HG02798 (cell line): ENCODE data around the gene PIPOX.

Source experiments
- ATAC-seq: cut with Tn5 transposase; IDR thresholded peaks from one replicate; pipeline ENCODE4 v1.9.1; 2021; ENCODE audit warnings: mild to moderate bottlenecking; ENCODE audit not compliant: unreplicated experiment, poor library complexity

Gene PIPOX

GRCh38 chr17:29093090-29093871, 50.3 kb downstream of the PIPOX start:
- no peak for ATAC-seq

- no peak for ATAC-seq
Measured at GRCh38 chr17:29094101-29094708, 51.3 kb downstream of the PIPOX start.

GRCh38 chr17:29095439-29095838, 52.5 kb downstream of the PIPOX start:
- no peak for ATAC-seq

- ATAC-seq, result no peak
Measured at GRCh38 chr17:29096094-29096493, 53.2 kb downstream of the PIPOX start.

GRCh38 chr17:29099527-29099926, 56.6 kb downstream of the PIPOX start:
- ATAC-seq, result no peak

GRCh38 chr17:29100296-29100695, 57.4 kb downstream of the PIPOX start:
- ATAC-seq, result no peak

- no peak for ATAC-seq
Measured at GRCh38 chr17:29102046-29102445, 59.1 kb downstream of the PIPOX start.

- ATAC-seq, result no peak
Measured at GRCh38 chr17:29102741-29103181, 59.8 kb downstream of the PIPOX start.

GRCh38 chr17:29103341-29103740, 60.4 kb downstream of the PIPOX start:
- no peak for ATAC-seq
